GM21515 (cell line): Measurements from ENCODE around the gene TOMM20L.

ENCODE experiments used
- ATAC-seq: cut with Tn5 transposase; IDR thresholded peaks from one replicate; pipeline ENCODE4 v1.9.1; 2021; ENCODE audit not compliant: unreplicated experiment

Gene TOMM20L

DNA sequence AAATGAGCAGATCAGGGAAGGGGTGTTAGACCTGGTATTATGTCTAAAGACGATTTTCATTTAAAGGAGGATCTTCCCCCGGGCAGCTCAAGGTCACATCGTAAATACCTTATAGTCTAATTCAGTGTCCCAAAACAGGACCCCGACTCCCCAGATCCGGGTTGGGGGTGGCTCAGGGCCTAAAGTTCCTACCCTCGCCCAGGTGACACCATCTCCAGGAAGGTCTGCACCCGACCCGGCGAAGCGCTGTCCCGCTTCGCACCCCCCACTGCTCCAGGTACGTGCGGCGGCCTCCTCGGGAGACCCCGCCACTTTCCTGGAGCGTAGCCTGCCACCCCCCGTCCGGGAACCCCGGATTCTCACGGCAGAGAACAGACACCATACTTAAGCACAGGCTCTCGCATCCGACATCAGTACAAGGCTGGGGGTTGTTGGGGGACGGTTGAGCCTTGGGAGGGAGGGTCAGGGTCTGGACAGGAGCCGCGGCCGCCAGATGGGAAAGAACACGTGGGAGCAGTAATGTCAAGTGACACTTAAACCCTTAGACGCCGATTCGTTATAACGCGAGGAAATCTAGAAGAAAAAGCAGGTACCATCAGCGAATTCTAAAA, 31.0 kb downstream of the TOMM20L start:
- ATAC-seq, result peak; percentile 33

DNA sequence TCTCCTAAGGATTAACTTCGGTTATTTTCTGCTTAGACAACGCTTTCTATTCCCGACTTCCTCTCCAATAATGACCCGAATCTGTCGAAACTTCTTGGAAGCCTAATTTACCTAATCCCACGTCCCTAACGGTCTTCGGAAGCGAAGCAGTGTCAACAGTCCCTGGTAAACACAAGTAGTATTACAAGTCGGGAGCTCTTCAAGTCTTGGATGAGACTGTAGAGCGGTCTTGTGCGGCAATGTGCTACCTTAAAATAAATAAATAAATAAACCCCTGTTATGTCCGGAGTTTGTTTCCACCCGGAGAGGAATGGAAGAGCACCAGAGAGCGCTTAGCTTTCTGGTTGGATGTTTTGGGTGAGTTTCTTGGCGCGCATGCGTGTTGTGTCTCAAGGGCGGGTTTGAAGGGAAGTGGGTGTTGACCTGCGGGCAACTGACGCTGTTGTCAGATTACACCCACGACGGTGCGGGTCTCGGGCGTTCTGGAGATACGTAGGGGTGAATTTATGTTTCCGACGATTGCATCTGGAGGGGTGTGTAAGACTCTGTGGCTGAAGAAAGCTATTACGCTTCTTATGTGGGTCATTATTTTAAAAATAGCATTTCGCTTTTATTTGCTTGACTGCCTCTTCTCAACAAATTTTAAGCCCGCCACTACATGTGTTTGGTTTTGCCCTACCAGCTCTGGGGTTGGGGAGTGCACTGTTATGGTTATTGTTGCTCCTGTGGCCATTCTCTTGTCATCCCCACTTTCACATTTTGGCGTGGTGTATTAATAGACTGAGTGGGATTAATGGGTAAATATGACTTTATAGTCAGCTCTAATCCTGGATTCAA, 31.8 kb downstream of the TOMM20L start, which contains the start of the genes KIAA0586 and TIMM9:
TSS of gene KIAA0586 (plus strand) at position 439 of the 837 bp plus-strand sequence. CDS start 546 bp downstream, outside the sequence.
TSS of gene TIMM9 (minus strand) at position 251 of the 837 bp plus-strand sequence. CDS start 15,586 bp downstream, outside the sequence.
- ATAC-seq, result peak; percentile 85

DNA sequence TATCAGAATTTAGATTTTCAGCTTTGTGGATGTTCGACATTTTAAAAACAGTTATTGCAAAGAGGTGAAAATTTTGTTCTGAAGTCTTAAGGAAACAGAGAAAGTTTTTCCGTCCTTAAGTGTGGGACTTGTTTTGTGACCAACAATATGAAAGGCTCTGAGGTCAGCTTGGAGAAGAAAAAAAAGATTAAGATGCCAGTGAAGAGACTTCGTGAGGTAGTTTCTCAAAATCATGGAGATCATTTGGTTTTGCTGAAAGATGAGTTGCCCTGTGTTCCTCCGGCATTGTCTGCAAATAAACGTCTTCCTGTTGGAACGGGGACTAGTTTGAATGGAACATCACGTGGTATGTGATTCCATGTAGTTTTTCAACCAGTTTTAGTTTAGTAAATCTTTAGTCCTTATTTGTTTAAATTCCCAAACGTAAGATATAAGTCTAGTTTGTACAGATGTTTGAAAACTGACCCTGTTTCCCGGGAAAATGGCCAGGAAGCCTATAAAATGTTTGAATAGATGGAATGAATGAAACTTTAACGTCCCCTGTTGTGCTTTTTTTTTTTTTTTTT, 32.5 kb downstream of the TOMM20L start:
- ATAC-seq, result no peak

DNA sequence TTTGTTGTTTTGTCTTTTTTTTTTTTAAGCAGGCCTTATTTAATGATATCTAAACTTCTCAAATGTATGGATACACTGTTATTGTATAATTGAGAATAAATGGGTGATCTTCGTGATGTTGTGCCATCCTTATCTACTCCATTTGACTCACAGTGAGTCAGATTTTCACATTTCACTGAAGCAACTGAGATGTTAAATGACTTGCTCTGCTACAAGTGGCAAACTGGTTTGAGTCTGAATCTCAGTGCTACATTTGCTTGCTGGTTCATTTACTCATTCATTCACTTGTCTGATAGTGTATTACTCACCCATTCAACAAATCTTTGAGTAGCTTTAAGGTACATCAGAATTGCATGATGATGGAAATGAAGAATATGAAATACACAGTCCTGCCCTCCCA, 34.4 kb downstream of the TOMM20L start:
- ATAC-seq, result no peak

DNA sequence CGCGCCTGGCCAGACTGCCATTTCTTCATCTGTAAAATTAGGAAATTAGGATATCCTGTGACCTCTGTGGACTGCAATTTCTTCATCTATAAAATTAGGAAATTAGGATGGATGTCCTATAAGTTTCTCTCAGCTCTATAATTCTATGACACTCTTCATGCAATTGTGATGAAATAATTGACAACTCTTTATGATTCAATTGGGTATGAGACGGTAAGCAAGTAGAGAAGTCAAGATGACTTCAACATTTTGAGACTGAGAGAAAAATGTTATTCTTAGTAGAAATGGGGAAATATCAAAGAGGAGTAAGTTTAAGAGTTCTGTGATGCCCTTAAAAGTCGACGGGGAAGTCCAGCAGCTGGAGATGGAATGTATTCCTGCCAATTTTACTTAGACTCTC, 43.7 kb downstream of the TOMM20L start:
- ATAC-seq, result no peak

DNA sequence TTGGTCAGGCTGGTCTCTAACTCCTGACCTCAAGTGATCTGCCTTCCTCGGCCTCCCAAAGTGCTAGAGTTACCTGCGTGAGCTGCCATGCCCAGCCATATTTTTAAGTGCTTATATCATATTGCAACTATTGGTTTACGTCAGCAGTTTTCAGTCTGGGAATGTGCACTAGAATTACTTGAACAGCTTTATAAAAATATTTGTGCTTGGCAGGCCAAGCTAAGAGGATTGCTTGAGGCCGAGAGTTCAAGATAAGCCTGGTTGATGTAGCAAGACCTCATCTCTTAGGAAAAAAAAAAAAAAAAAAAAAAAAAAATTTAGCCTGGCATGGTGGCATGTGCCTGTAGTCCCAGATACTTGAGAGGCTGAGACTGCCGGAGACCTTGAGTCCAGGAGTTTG, 48.9 kb downstream of the TOMM20L start:
- ATAC-seq, result no peak

DNA sequence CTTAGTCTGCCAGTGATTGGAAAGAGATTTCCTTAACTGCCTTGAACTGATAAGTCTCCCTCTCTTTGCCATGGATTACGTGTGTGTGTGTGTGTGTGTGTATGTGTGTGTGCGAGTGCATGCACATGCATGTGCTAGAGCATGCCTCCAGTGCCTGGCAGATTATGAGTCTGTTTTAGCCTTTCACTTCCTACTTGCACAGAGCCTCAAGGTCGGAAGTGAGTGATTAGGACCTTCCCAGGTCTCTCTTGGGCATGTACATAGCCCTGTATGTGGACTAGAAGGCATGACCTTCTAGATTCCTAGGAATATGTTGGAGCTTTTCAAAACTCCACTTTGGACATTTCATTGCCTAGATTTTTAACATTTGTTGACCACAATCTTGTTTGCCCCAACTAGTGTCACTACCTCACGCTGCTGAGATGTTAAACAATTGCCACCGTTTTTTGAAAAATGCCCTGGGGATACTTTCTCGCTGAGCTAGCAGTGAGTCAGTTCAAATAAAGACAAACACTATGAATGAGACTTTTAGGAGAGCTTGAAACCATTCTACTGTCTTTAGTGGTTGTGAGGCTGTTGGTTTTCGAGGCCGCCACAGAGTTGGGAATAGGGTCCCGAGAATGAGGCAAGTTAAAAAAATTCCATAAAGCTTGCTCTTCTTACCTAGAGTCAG, 60.0 kb downstream of the TOMM20L start:
- ATAC-seq, result no peak
